Ovary (tissue), 3 donors: ENCODE measurements around the gene ADCYAP1.

Source experiments
- CTCF ChIP-seq, 3 donors: fragments of 450-650 bp in 2 of 3; fragments of 200-600 bp in 1 of 3; IDR thresholded peaks; one replicate each; pipeline versions ENCODE4 v1.5.1 to v1.8.0; 2016 to 2022; ENCODE audit warnings: antibody characterized with exemption in 3 of 3, mild to moderate bottlenecking in 1 of 3
- EP300 ChIP-seq: sonication (generic); formaldehyde crosslinking; IDR thresholded peaks from one replicate; pipeline ENCODE4 v1.6.1; 2017; ENCODE audit warnings: antibody characterized with exemption
- donor health status: DM: no; HTN: no; CAD: no.

GRCh38 chr18:944440-944839 is 39.8 kb downstream of the ADCYAP1 start:
- TF ChIP-seq CTCF (IDR thresholded peaks at IDR 0.05) (no peak), EP300 (no peak)
